Endodermal cell (in vitro differentiated cells): ENCODE measurements around the gene CCNDBP1. TPM values are rescaled to one million over a fixed set of nuclear protein-coding genes. Genes with fewer than 3 reads are reported as not detected.

Source experiments
- DNase-seq: peaks from one replicate; pipeline ENCODE4 v3.0.0-alpha.2; 2017
- H3K27ac ChIP-seq: 2 replicates; pipeline ENCODE4 v1.5.1; 2013; ENCODE audit warnings: mild to moderate bottlenecking, low read depth, low read length, moderate library complexity
- H3K27me3 ChIP-seq: 2 replicates; pipeline ENCODE4 v1.6.1; 2013; ENCODE audit warnings: mild to moderate bottlenecking, low read length, moderate library complexity; ENCODE audit not compliant: insufficient read depth, control insufficient read depth, poor library complexity, severe bottlenecking
- H3K36me3 ChIP-seq: 2 replicates; pipeline ENCODE4 v1.7.0; 2013; ENCODE audit warnings: mild to moderate bottlenecking, low read length, moderate library complexity; ENCODE audit not compliant: control insufficient read depth, insufficient read depth
- H3K4me1 ChIP-seq: one replicate; pipeline ENCODE4 v1.7.0; 2013; ENCODE audit warnings: low read length; ENCODE audit not compliant: control insufficient read depth, insufficient read depth
- H3K4me3 ChIP-seq: 2 replicates; pipeline ENCODE4 v1.5.1; 2013; ENCODE audit warnings: mild to moderate bottlenecking, low read length, moderate library complexity
- H3K9ac ChIP-seq: 2 replicates; pipeline ENCODE4 v1.6.1; 2013; ENCODE audit warnings: mild to moderate bottlenecking, low read length, moderate library complexity; ENCODE audit not compliant: poor library complexity, severe bottlenecking; ENCODE audit errors: extremely low read depth
- H3K9me3 ChIP-seq: 2 replicates; pipeline ENCODE4 v1.6.1; 2013; ENCODE audit warnings: mild to moderate bottlenecking, low read length, moderate library complexity; ENCODE audit not compliant: control insufficient read depth
- H3K27ac Mint-ChIP-seq: 2 replicates; pipeline ENCODE4 v1.8.0; 2020; ENCODE audit warnings: mixed read lengths
- H3K27me3 Mint-ChIP-seq: 2 replicates; pipeline ENCODE4 v1.8.0; 2021; ENCODE audit warnings: mild to moderate bottlenecking, mixed read lengths; ENCODE audit not compliant: insufficient read depth
- H3K36me3 Mint-ChIP-seq: 2 replicates; pipeline ENCODE4 v1.8.0; 2020; ENCODE audit warnings: low read depth, mixed read lengths
- H3K4me1 Mint-ChIP-seq: 2 replicates; pipeline ENCODE4 v1.8.0; 2020; ENCODE audit warnings: mixed read lengths
- H3K4me3 Mint-ChIP-seq: 2 replicates; pipeline ENCODE4 v1.8.0; 2020; ENCODE audit warnings: mild to moderate bottlenecking, moderate library complexity, mixed read lengths
- H3K9me3 Mint-ChIP-seq: 2 replicates; pipeline ENCODE4 v1.8.0; 2020; ENCODE audit warnings: mild to moderate bottlenecking, mixed read lengths
- CTCF ChIP-seq: fragments of 200-600 bp; sonication (generic); conservative IDR thresholded peaks from 2 replicates; pipeline ENCODE4 v1.5.0; 2021; ENCODE audit warnings: antibody characterized with exemption, mild to moderate bottlenecking
- WGBS, 2 experiments: methylation state at CpG; one replicate each; pipeline versions ENCODE4 v1.1.5 to v1.1.7; 2013; ENCODE audit warnings: missing lambda C conversion rate in 2 of 2, mixed read lengths in 1 of 2; ENCODE audit not compliant: insufficient coverage in 1 of 2, insufficient read length in 1 of 2; 5-methylcytosine and 5-hydroxymethylcytosine counted together
- total RNA-seq, 2 donors: library from RNA; stranded (reverse); fragmentation: NEBNext Ultra II Directional in 1 of 2; extraction: Animal tissue kit (Norgen Biotek cat#: 25700) in 1 of 2; gene quantifications; 2 replicates in 1 of 2; 3 replicates in 1 of 2; pipeline ENCODE4 v1.2.1, GENCODE V29; 2021

CCNDBP1 gene
- total RNA-seq, 2 donors from 2014 or later = 25.7 to 43.5 TPM

- DNase-seq = no peak
- Histone ChIP-seq H3K27me3 (no peaks in the 10 kb centered on the region), H3K27ac (no peak overlapping the region), H3K4me1 (peaks cover 2% of the 10 kb centered on the region), H3K36me3 (peaks cover 34% of the 10 kb centered on the region), H3K9ac (no peak overlapping the region), H3K9me3 (no peaks in the 10 kb centered on the region), H3K4me3 (no peak overlapping the region)
- peak; percentile 85 for TF ChIP-seq CTCF
- Mint-ChIP-seq H3K27ac (no peak overlapping the region), H3K36me3 (peaks cover 25% of the 10 kb centered on the region), H3K4me3 (no peak overlapping the region), H3K27me3 (no peaks in the 10 kb centered on the region), H3K9me3 (no peaks in the 10 kb centered on the region), H3K4me1 (peaks cover 2% of the 10 kb centered on the region)
- WGBS, 2 experiments = 84% methylated on average over 2 of the region's 2 CpGs; no CpG with 5 or more reads in 1 of the 2 experiments
Measured at GRCh38 chr15:43187544-43188155, 2.4 kb downstream of the CCNDBP1 start.

- Mint-ChIP-seq H3K9me3 (no peaks in the 10 kb centered on the region), H3K27me3 (no peaks in the 10 kb centered on the region), H3K4me3 (no peak overlapping the region), H3K4me1 (peaks cover 2% of the 10 kb centered on the region), H3K27ac (no peak overlapping the region), H3K36me3 (peaks cover 29% of the 10 kb centered on the region)
- peaks cover 2% of the 10 kb centered on the region for H3K4me1 ChIP-seq
- H3K36me3 ChIP-seq = peaks cover 44% of the 10 kb centered on the region
- DNase-seq = no peak
- H3K4me3 ChIP-seq = no peak overlapping the region
- no peak overlapping the region for H3K9ac ChIP-seq
- H3K9me3 ChIP-seq = no peaks in the 10 kb centered on the region
- WGBS, 2 experiments = 88% methylated on average over 2 of the region's 2 CpGs; no CpG with 5 or more reads in 1 of the 2 experiments
- no peak for TF ChIP-seq CTCF
- H3K27ac ChIP-seq = no peak overlapping the region
- no peaks in the 10 kb centered on the region for H3K27me3 ChIP-seq
Measured at GRCh38 chr15:43189296-43189695, 4.1 kb downstream of the CCNDBP1 start.

DNA sequence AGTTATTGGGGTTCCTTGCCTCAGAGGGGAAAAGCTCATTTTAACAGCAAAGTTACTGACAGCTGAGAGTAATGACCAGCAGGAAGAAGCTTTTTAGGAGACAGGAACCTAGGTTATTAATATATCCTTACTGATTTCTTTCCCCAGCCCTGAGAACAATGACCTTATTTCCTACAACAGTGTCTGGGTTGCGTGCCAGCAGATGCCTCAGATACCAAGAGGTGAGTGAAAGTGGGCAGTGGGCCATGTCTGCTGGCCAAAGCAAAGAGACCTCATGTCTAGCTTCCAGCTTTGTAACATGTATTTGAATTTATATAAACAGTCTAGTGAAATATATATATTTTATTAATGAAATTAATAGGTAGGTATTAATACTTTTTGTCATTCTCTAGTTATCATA, 5.0 kb downstream of the CCNDBP1 start:
- TF ChIP-seq CTCF = no peak
- H3K4me1 Mint-ChIP-seq = no peaks in the 10 kb centered on the region

More for the DNA sequence above, 5.0 kb downstream of the CCNDBP1 start:
- Histone ChIP-seq H3K4me3 (no peak overlapping the region), H3K27ac (no peak overlapping the region), H3K4me1 (peaks cover 2% of the 10 kb centered on the region), H3K36me3 (peaks cover 51% of the 10 kb centered on the region), H3K27me3 (no peaks in the 10 kb centered on the region), H3K9ac (no peak overlapping the region), H3K9me3 (no peaks in the 10 kb centered on the region)
- no peak for DNase-seq
- H3K27ac Mint-ChIP-seq = no peak overlapping the region
- 95% methylated on average over 1 of the region's 1 CpG; no CpG with 5 or more reads in 1 of the 2 experiments for WGBS, 2 experiments
- H3K4me3 Mint-ChIP-seq = no peak overlapping the region
- H3K27me3 Mint-ChIP-seq = no peaks in the 10 kb centered on the region
- H3K36me3 Mint-ChIP-seq = peaks cover 38% of the 10 kb centered on the region
- H3K9me3 Mint-ChIP-seq = no peaks in the 10 kb centered on the region
